BE2C (cell line): ENCODE data around the gene CHURC1.
A peak's percentile ranks its signal among the peaks of the same experiment; 100 is the strongest.

Experiments
- DNase-seq: peaks from one replicate; pipeline ENCODE4 v3.0.0-alpha.2; 2020
- H3K27me3 ChIP-seq: fragments of 250-450 bp; sonication (Bioruptor Pico); 2 replicates; pipeline ENCODE4 v1.5.1; 2020; ENCODE audit warnings: mild to moderate bottlenecking
- H3K36me3 ChIP-seq: fragments of 250-450 bp; sonication (Bioruptor Pico); 2 replicates; pipeline ENCODE4 v1.5.1; 2020; ENCODE audit warnings: mild to moderate bottlenecking
- H3K4me1 ChIP-seq: fragments of 250-450 bp; sonication (Bioruptor Pico); 2 replicates; pipeline ENCODE4 v1.5.1; 2020
- H3K4me3 ChIP-seq: 2 replicates; pipeline ENCODE4 v1.5.1; 2011; ENCODE audit warnings: low read depth, low read length
- H3K9me3 ChIP-seq: fragments of 250-450 bp; sonication (Bioruptor Pico); 2 replicates; pipeline ENCODE4 v1.5.1; 2020
- CTCF ChIP-seq: IDR thresholded peaks from 2 replicates; pipeline ENCODE4 v1.5.1; 2012; ENCODE audit warnings: mild to moderate bottlenecking, low read depth, low read length

The CHURC1 gene

GRCh38 chr14:64948612-64949210, 34.5 kb downstream of the CHURC1 start:
- no peaks in the 10 kb centered on the region for H3K27me3 ChIP-seq
- no peak overlapping the region for H3K4me3 ChIP-seq
- no peak for DNase-seq
- peaks cover under 1% of the 10 kb centered on the region; the same call in 1 of the 2 replicates for H3K4me1 ChIP-seq
- no peaks in the 10 kb centered on the region; the same call in 1 of the 2 replicates for H3K36me3 ChIP-seq
- no peaks in the 10 kb centered on the region for H3K9me3 ChIP-seq
- TF ChIP-seq CTCF, result no peak

- Histone ChIP-seq H3K4me1 (peaks cover 3% of the 10 kb centered on the region), H3K4me3 (no peak overlapping the region), H3K27me3 (no peaks in the 10 kb centered on the region), H3K9me3 (no peaks in the 10 kb centered on the region), H3K36me3 (no peaks in the 10 kb centered on the region)
- no peak for DNase-seq
- TF ChIP-seq CTCF, result no peak
These were observed 36.6 kb downstream of the CHURC1 start for GRCh38 chr14:64950889-64951288.

- no peak for DNase-seq
- TF ChIP-seq CTCF, result no peak
- Histone ChIP-seq H3K4me1 (peaks cover 3% of the 10 kb centered on the region), H3K36me3 (no peaks in the 10 kb centered on the region), H3K9me3 (no peaks in the 10 kb centered on the region), H3K4me3 (no peak overlapping the region), H3K27me3 (no peaks in the 10 kb centered on the region)
These were observed 37.0 kb downstream of the CHURC1 start for GRCh38 chr14:64951291-64951690.

GRCh38 chr14:64951724-64952123, 37.5 kb downstream of the CHURC1 start:
- no peaks in the 10 kb centered on the region for H3K9me3 ChIP-seq
- TF ChIP-seq CTCF, result no peak
- no peak overlapping the region for H3K4me3 ChIP-seq
- H3K4me1 ChIP-seq, result peaks cover 3% of the 10 kb centered on the region
- H3K36me3 ChIP-seq, result no peaks in the 10 kb centered on the region
- DNase-seq, result no peak
- no peaks in the 10 kb centered on the region for H3K27me3 ChIP-seq

- DNase-seq, result no peak
- no peaks in the 10 kb centered on the region for H3K27me3 ChIP-seq
- peak; percentile 17; the same call in 1 of the 2 replicates for TF ChIP-seq CTCF
- peaks cover 3% of the 10 kb centered on the region for H3K4me1 ChIP-seq
- no peak overlapping the region for H3K4me3 ChIP-seq
- no peaks in the 10 kb centered on the region for H3K36me3 ChIP-seq
- no peaks in the 10 kb centered on the region for H3K9me3 ChIP-seq
These were observed 38.5 kb downstream of the CHURC1 start for GRCh38 chr14:64952598-64953309.

- no peak for TF ChIP-seq CTCF
- Histone ChIP-seq H3K4me3 (no peak overlapping the region), H3K4me1 (peaks cover 3% of the 10 kb centered on the region), H3K36me3 (no peaks in the 10 kb centered on the region), H3K9me3 (no peaks in the 10 kb centered on the region), H3K27me3 (no peaks in the 10 kb centered on the region)
- no peak for DNase-seq
These were observed 39.0 kb downstream of the CHURC1 start for GRCh38 chr14:64953310-64953654.
